ENCODE data around the gene PDE5A.
"Not testable (repeated sequence)": the region's sequence is repeated elsewhere in the genome, so short reads cannot be mapped to it uniquely, and the experiment has no call there.

DNA sequence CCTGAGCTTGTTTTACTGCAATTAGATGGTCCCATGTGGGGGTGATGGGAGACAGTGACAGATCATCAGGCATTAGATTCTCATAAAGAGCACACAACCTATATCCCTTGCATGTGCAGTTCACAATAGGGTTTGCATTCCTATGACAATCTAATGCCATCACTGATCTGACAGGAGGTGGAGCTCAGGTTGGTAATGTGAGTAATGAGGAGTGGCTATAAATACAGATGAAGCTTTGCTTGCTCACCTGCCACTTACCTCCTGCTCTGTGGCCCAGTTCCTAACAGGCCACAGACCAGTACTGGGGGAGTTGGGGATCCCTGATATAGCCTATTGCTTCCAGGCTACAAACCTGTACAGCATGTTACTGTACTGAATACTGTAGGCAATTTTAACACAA lies 8.2 kb upstream of the PDE5A start:
- TF ChIP-seq POLR2AphosphoS5, POLR2A (IDR thresholded peaks at IDR 0.05; ENCODE audit: low read depth, low read length): not testable (repeated sequence)
